K562 (cell line): Measurements from ENCODE around the gene ZNF597. TPM values are rescaled to one million over a fixed set of nuclear protein-coding genes. Genes with fewer than 3 reads are reported as not detected.
A peak's percentile ranks its signal among the peaks of the same experiment; 100 is the strongest.

ENCODE experiments used
- ARID1B ChIP-seq: fragments of 450-650 bp; IDR thresholded peaks from 2 replicates; pipeline ENCODE4 v1.6.1; 2016; ENCODE audit warnings: antibody characterized with exemption, mild to moderate bottlenecking, inconsistent platforms
- CHD2 ChIP-seq: IDR thresholded peaks from 2 replicates; pipeline ENCODE4 v1.6.1; 2011; ENCODE audit warnings: low read depth, low read length
- CREM ChIP-seq: IDR thresholded peaks from 2 replicates; pipeline ENCODE4 v1.6.1; 2014; ENCODE audit warnings: antibody characterized with exemption, low read depth
- CSDE1 ChIP-seq, 2 experiments: fragments of 450-650 bp; IDR thresholded peaks; 2 replicates each; pipeline ENCODE4 v1.6.1; 2016; ENCODE audit warnings: mild to moderate bottlenecking in 1 of 2
- ETS2 ChIP-seq: IDR thresholded peaks from 2 replicates; pipeline ENCODE4 v1.6.1; 2016; ENCODE audit warnings: borderline replicate concordance, missing genetic modification characterization, mild to moderate bottlenecking, moderate library complexity, missing compliant biosample characterization; ENCODE audit not compliant: poor library complexity, severe bottlenecking
- ETV1 ChIP-seq: fragments of 450-650 bp; conservative IDR thresholded peaks from 2 replicates; pipeline ENCODE4 v1.6.1; 2016; ENCODE audit warnings: missing genetic modification characterization, control low read depth, low read depth, missing compliant biosample characterization
- FOXM1 ChIP-seq, 2 experiments: fragments of 450-650 bp in 1 of 2; sonication (generic) in 1 of 2; formaldehyde crosslinking in 1 of 2; IDR thresholded peaks; 2 replicates each; pipeline versions ENCODE4 v1.6.1 to v1.9.0; 2017 to 2022; ENCODE audit warnings: low read depth in 2 of 2, mild to moderate bottlenecking in 2 of 2, missing genetic modification reagents in 1 of 2, moderate library complexity in 1 of 2
- HDGF ChIP-seq: fragments of 450-650 bp; IDR thresholded peaks from 2 replicates; pipeline ENCODE4 v1.6.1; 2016
- KAT7 ChIP-seq: sonication (generic); formaldehyde crosslinking; IDR thresholded peaks from 2 replicates; pipeline ENCODE4 v1.8.0; 2022; ENCODE audit warnings: missing genetic modification reagents, mild to moderate bottlenecking, borderline replicate concordance
- KDM4B ChIP-seq, 2 experiments: fragments of 450-650 bp in 1 of 2; sonication (generic) in 1 of 2; IDR thresholded peaks; 2 replicates each; pipeline ENCODE4 v1.6.1; 2016 to 2017; ENCODE audit warnings: borderline replicate concordance in 2 of 2, antibody characterized with exemption in 1 of 2, low read depth in 1 of 2, mild to moderate bottlenecking in 1 of 2
- KLF10 ChIP-seq: fragments of 250-450 bp; sonication (Bioruptor Pico); IDR thresholded peaks from 2 replicates; pipeline ENCODE4 v1.6.1; 2021; ENCODE audit warnings: matching md5 sums
- NFATC3 ChIP-seq: fragments of 450-650 bp; IDR thresholded peaks from 2 replicates; pipeline ENCODE4 v1.6.1; 2017; ENCODE audit warnings: mild to moderate bottlenecking
- POLR3G ChIP-seq: IDR thresholded peaks from 2 replicates; pipeline ENCODE4 v1.6.1; 2011; ENCODE audit not compliant: insufficient read length, insufficient replicate concordance; ENCODE audit errors: extremely low read depth
- PREB ChIP-seq: sonication (generic); formaldehyde crosslinking; IDR thresholded peaks from 2 replicates; pipeline ENCODE4 v1.8.1; 2023; ENCODE audit warnings: mild to moderate bottlenecking, missing genetic modification reagents
- PRMT5 ChIP-seq: sonication (generic); formaldehyde crosslinking; IDR thresholded peaks from 2 replicates; pipeline ENCODE4 v1.5.0; 2020; ENCODE audit warnings: missing genetic modification reagents
- PTRF ChIP-seq: fragments of 450-650 bp; IDR thresholded peaks from 2 replicates; pipeline ENCODE4 v1.6.1; 2016; ENCODE audit warnings: mild to moderate bottlenecking, missing genetic modification characterization, missing compliant biosample characterization
- SAFB2 ChIP-seq: fragments of 200-400 bp; formaldehyde crosslinking; IDR thresholded peaks from 2 replicates; pipeline ENCODE4 v1.6.1; 2018; ENCODE audit warnings: borderline replicate concordance, low read length, low read depth, moderate library complexity; ENCODE audit not compliant: severe bottlenecking
- SMARCC2 ChIP-seq: fragments of 450-650 bp; IDR thresholded peaks from 2 replicates; pipeline ENCODE4 v1.6.1; 2017; ENCODE audit warnings: antibody characterized with exemption, moderate library complexity, mild to moderate bottlenecking, low read depth
- TEAD1 ChIP-seq, 2 experiments: fragments of 450-650 bp in 1 of 2; sonication (generic) in 1 of 2; formaldehyde crosslinking; IDR thresholded peaks; 2 replicates each; pipeline versions ENCODE4 v1.4.0 to v1.8.0; 2020 to 2022; ENCODE audit warnings: mild to moderate bottlenecking in 2 of 2, missing genetic modification reagents in 1 of 2
- ZBTB2 ChIP-seq: fragments of 450-650 bp; IDR thresholded peaks from 2 replicates; pipeline ENCODE4 v1.6.1; 2016; ENCODE audit warnings: antibody characterized with exemption
- ZBTB33 ChIP-seq: sonication (generic); formaldehyde crosslinking; IDR thresholded peaks from 2 replicates; pipeline ENCODE4 v1.8.1; 2023; ENCODE audit warnings: mild to moderate bottlenecking, missing genetic modification reagents
- ZNF23 ChIP-seq: fragments of 250-450 bp; sonication (Bioruptor Pico); IDR thresholded peaks from 2 replicates; pipeline ENCODE4 v1.4.0; 2020; ENCODE audit warnings: mild to moderate bottlenecking
- ZNF324 ChIP-seq: fragments of 250-450 bp; sonication (Bioruptor Pico); IDR thresholded peaks from 2 replicates; pipeline ENCODE4 v1.4.0; 2020; ENCODE audit warnings: mild to moderate bottlenecking
- ZNF445 ChIP-seq: fragments of 250-450 bp; sonication (Bioruptor Pico); IDR thresholded peaks from 2 replicates; pipeline ENCODE4 v1.4.0; 2020; ENCODE audit warnings: low read depth, mild to moderate bottlenecking, moderate library complexity
- ZNF551 ChIP-seq: fragments of 250-450 bp; sonication (Bioruptor Pico); IDR thresholded peaks from 2 replicates; pipeline ENCODE4 v1.5.0; 2021; ENCODE audit warnings: mild to moderate bottlenecking, moderate library complexity
- polyA plus RNA-seq, 8 experiments: library from polyadenylated mRNA; depleted of rRNA in 4 of 8; stranded (reverse) in 5 of 8; unstranded in 3 of 8; fragments of >200 nt; fragmentation: Nextera tagmentation in 2 of 8; fragmentation: Illumina TruSeq in 1 of 8; extraction: Ambion mirVana in 2 of 8; extraction: Trizol in 1 of 8; gene quantifications; 2 replicates each; pipeline versions ENCODE4 v1.2.1 to v1.2.3, GENCODE V29; 2011 to 2014; ENCODE audit warnings: inconsistent platforms in 1 of 8, missing spikeins in 1 of 8
- total RNA-seq, 7 experiments: library from RNA; depleted of rRNA in 6 of 7; stranded (reverse); fragments of >200 nt in 6 of 7; fragmentation: Illumina TruSeq in 2 of 7; extraction: Trizol in 2 of 7; gene quantifications; 2 replicates each; pipeline versions ENCODE4 v1.2.1 to v1.2.3, GENCODE V29; 2011 to 2021; ENCODE audit warnings: low replicate concordance in 1 of 7

ZNF597 gene
- total and polyA plus RNA-seq, 9 of the 15 experiments (the other 6 are each of a cell fraction or from before 2014, with no cell fraction given) = 0.14 to 0.68 (median 0.42) TPM

GRCh38 chr16:3400779-3401688, 42.3 kb downstream of the ZNF597 start, which contains the start of the genes ZNF174 and ZSCAN32 (continued):
- TF ChIP-seq FOXM1 (IDR thresholded peaks at IDR 0.05; ENCODE audit: low read depth) (peak; percentile 75), FOXM1 (CRISPR knock-in tag; IDR thresholded peaks at IDR 0.05; ENCODE audit: low read depth) (no peak), CREM (peak; percentile 90), KLF10 (no peak), PREB (no peak), HDGF (no peak), POLR3G (no peak), CSDE1 (IDR thresholded peaks at IDR 0.05) (no peak), CHD2 (peak; percentile 74), KDM4B (IDR thresholded peaks at IDR 0.05; ENCODE audit: borderline replicate concordance in 2 of 2, low read depth in 1 of 2) (no peak), TEAD1 (CRISPR knock-in tag; IDR thresholded peaks at IDR 0.05) (peak in 1 of 2 experiments; percentile 66; a peak in 1 of 4 replicates), ETS2 (tag) (no peak), ZNF324 (CRISPR knock-in tag) (no peak), ZBTB33 (CRISPR knock-in tag) (0 out of 2 replicates have a peak, but pooled peaks have one; percentile 24), SAFB2 (no peak), PTRF (tag) (no peak), ZNF551 (no peak), NFATC3 (no peak), PRMT5 (CRISPR knock-in tag) (no peak), ETV1 (tag) (peak; percentile 93), ZNF23 (CRISPR knock-in tag) (no peak), ZNF445 (CRISPR knock-in tag) (no peak), SMARCC2 (no peak), KAT7 (CRISPR knock-in tag) (no peak), ARID1B (no peak), ZBTB2 (peak; percentile 96)
